ENCODE data around the gene NCAN. TPM values are rescaled to one million over a fixed set of nuclear protein-coding genes. Genes with fewer than 3 reads are reported as not detected.

Gene NCAN
- polyA plus RNA-seq, 1 donor (not counting 4 experiments of a cell fraction or from before 2014, with no cell fraction given) = not detected

DNA sequence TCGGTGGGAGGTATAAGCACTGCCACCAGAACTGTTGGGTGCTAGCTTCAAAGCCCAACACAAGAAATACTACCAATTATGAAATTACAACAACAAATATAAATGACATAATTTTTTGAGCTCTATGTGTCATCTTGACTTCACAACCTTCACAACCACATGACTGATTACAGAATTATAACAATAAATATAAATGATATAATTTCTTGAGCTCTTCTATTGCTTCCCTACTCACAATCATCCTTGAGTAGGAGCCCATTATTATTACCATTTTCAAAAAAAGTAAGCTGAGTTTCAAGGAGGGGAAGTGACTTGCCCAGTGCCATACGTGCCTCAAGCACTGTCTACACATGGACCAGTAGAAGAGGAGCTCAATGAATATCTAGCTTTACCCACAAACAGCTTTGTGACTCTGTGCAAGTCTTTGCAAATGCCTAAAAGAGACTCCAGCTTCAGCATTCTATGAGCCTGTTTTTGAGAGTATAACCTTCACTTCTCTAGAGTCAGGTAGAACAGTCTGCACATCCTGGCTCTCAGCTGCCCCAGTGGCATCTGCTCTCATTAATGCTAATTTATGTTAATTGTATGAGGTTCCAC, 22.6 kb downstream of the NCAN start:
- Histone ChIP-seq H3K27ac (ENCODE audit: control insufficient read depth, insufficient read depth, low read length) (no peak overlapping the region), H2AFZ (ENCODE audit: control insufficient read depth, low read length) (no peak overlapping the region), H3K36me3 (ENCODE audit: control insufficient read depth in 2 of 2, extremely low read depth in 1 of 2, insufficient read depth in 2 of 2, low read length in 2 of 2) (no peaks in the 10 kb centered on the region), H4K20me1 (ENCODE audit: control insufficient read depth, extremely low read depth, insufficient read depth, low read length) (no peaks in the 10 kb centered on the region), H3K4me2 (ENCODE audit: control insufficient read depth, extremely low read depth, insufficient read depth, low read depth, low read length) (no peak overlapping the region), H3K9ac (ENCODE audit: control insufficient read depth, extremely low read depth, insufficient read depth, low read length) (no peak overlapping the region), H3K27me3 (ENCODE audit: control insufficient read depth, extremely low read depth, insufficient read depth, low read length) (no peaks in the 10 kb centered on the region), H3K9me1 (ENCODE audit: control insufficient read depth, extremely low read depth, insufficient read depth, low read length) (no peaks in the 10 kb centered on the region), H3K4me1 (ENCODE audit: control insufficient read depth, extremely low read depth, insufficient read depth, low read length) (no peaks in the 10 kb centered on the region), H3K9me3 (ENCODE audit: control insufficient read depth, low read depth, low read length) (peaks cover 12% of the 10 kb centered on the region), H3K4me3 (ENCODE audit: control insufficient read depth in 2 of 3, extremely low read depth in 1 of 3, insufficient read depth in 2 of 3, low read depth in 1 of 3, low read length in 3 of 3) (no peak overlapping the region), H3K79me2 (ENCODE audit: control insufficient read depth, insufficient read depth, low read length) (no peaks in the 10 kb centered on the region)
- FAIRE-seq = no peak
- no peak for DNase-seq (ENCODE audit: low read depth, low spot score)
- no peak for TF ChIP-seq EZH2 (IDR thresholded peaks at IDR 0.05; ENCODE audit: low read length)
- TF ChIP-seq, protein P1, sequence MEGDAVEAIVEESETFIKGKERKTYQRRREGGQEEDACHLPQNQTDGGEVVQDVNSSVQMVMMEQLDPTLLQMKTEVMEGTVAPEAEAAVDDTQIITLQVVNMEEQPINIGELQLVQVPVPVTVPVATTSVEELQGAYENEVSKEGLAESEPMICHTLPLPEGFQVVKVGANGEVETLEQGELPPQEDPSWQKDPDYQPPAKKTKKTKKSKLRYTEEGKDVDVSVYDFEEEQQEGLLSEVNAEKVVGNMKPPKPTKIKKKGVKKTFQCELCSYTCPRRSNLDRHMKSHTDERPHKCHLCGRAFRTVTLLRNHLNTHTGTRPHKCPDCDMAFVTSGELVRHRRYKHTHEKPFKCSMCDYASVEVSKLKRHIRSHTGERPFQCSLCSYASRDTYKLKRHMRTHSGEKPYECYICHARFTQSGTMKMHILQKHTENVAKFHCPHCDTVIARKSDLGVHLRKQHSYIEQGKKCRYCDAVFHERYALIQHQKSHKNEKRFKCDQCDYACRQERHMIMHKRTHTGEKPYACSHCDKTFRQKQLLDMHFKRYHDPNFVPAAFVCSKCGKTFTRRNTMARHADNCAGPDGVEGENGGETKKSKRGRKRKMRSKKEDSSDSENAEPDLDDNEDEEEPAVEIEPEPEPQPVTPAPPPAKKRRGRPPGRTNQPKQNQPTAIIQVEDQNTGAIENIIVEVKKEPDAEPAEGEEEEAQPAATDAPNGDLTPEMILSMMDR (optimal IDR thresholded peaks at IDR 0.05 in 1 of 3, IDR thresholded peaks at IDR 0.05 in 1 of 3, conservative IDR thresholded peaks at IDR 0.05 in 1 of 3; ENCODE audit: extremely low read depth in 1 of 3, insufficient read depth in 2 of 3, low read length in 3 of 3) = no peak
- dilution Hi-C loops (cut with MboI; ENCODE audit: extremely low pct_ligation_motif_present, low sequenced_read_pairs) = no loop called here

DNA sequence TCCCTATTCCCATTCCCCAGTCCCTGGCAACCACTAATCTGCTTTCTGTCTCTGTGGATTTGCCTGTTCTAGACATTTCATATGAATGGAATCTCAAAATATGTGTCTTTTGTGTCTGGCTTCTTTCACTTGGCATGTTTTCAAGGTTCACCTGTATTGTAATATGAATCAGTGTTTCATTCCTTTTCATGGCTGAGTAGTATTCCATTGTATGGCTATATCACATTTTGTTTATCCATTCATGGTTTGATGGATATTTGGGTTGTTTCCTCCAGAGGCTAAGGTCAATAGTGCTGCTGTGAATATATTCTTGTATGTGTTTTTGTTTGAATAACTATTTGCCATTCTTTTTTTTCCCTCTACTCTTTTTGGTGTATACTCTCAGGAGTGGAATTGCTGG, 24.4 kb downstream of the NCAN start:
- H3K36me3 ChIP-seq (ENCODE audit: control insufficient read depth in 2 of 2, extremely low read depth in 1 of 2, insufficient read depth in 2 of 2, low read length in 2 of 2) = no peaks in the 10 kb centered on the region
- H3K9me3 ChIP-seq (ENCODE audit: control insufficient read depth, low read depth, low read length) = peaks cover 12% of the 10 kb centered on the region
- no peak overlapping the region for H3K9ac ChIP-seq (ENCODE audit: control insufficient read depth, extremely low read depth, insufficient read depth, low read length)
- dilution Hi-C loops (cut with MboI; ENCODE audit: extremely low pct_ligation_motif_present, low sequenced_read_pairs) = no loop called here
- no peaks in the 10 kb centered on the region for H3K9me1 ChIP-seq (ENCODE audit: control insufficient read depth, extremely low read depth, insufficient read depth, low read length)
- H3K27me3 ChIP-seq (ENCODE audit: control insufficient read depth, extremely low read depth, insufficient read depth, low read length) = peaks cover 6% of the 10 kb centered on the region
- TF ChIP-seq EZH2 (IDR thresholded peaks at IDR 0.05; ENCODE audit: low read length) = no peak
- TF ChIP-seq, protein P1 (optimal IDR thresholded peaks at IDR 0.05 in 1 of 3, IDR thresholded peaks at IDR 0.05 in 1 of 3, conservative IDR thresholded peaks at IDR 0.05 in 1 of 3; ENCODE audit: extremely low read depth in 1 of 3, insufficient read depth in 2 of 3, low read length in 3 of 3) = no peak
- no peak overlapping the region for H3K4me2 ChIP-seq (ENCODE audit: control insufficient read depth, extremely low read depth, insufficient read depth, low read depth, low read length)
- no peak overlapping the region for H3K27ac ChIP-seq (ENCODE audit: control insufficient read depth, insufficient read depth, low read length)
- FAIRE-seq = no peak
- H3K79me2 ChIP-seq (ENCODE audit: control insufficient read depth, insufficient read depth, low read length) = no peaks in the 10 kb centered on the region
- H3K4me3 ChIP-seq (ENCODE audit: control insufficient read depth in 2 of 3, extremely low read depth in 1 of 3, insufficient read depth in 2 of 3, low read depth in 1 of 3, low read length in 3 of 3) = no peak overlapping the region
- DNase-seq (ENCODE audit: low read depth, low spot score) = no peak
- H2AFZ ChIP-seq (ENCODE audit: control insufficient read depth, low read length) = no peak overlapping the region
- H4K20me1 ChIP-seq (ENCODE audit: control insufficient read depth, extremely low read depth, insufficient read depth, low read length) = no peaks in the 10 kb centered on the region
- no peaks in the 10 kb centered on the region for H3K4me1 ChIP-seq (ENCODE audit: control insufficient read depth, extremely low read depth, insufficient read depth, low read length)

Measured in keratinocyte (primary cell).